Smooth muscle cell (in vitro differentiated cells): ENCODE results near the gene MTMR4. TPM values are rescaled to one million over a fixed set of nuclear protein-coding genes. Genes with fewer than 3 reads are reported as not detected.

ENCODE experiments used
- DNase-seq: peaks from one replicate; lab custom pipeline; 2025; ENCODE audit not compliant: unreplicated experiment; lab: John Stamatoyannopoulos, UW
- H2AFZ ChIP-seq: fragments of 200-600 bp; sonication (generic); 2 replicates; pipeline ENCODE4 v1.6.0; 2016; ENCODE audit warnings: antibody characterized with exemption, low read depth, mild to moderate bottlenecking
- H3F3A ChIP-seq: fragments of 200-600 bp; sonication (generic); 2 replicates; pipeline ENCODE4 v1.6.0; 2017; ENCODE audit warnings: antibody characterized with exemption, low read depth
- H3K27ac ChIP-seq: fragments of 200-600 bp; sonication (generic); 2 replicates; pipeline ENCODE4 v1.5.1; 2016; ENCODE audit warnings: low read depth, mild to moderate bottlenecking
- H3K27me3 ChIP-seq: fragments of 200-600 bp; sonication (generic); 2 replicates; pipeline ENCODE4 v1.6.1; 2016; ENCODE audit warnings: low read depth, mild to moderate bottlenecking
- H3K36me3 ChIP-seq: fragments of 200-600 bp; sonication (generic); 2 replicates; pipeline ENCODE4 v1.5.1; 2016; ENCODE audit warnings: low read depth
- H3K4me1 ChIP-seq: fragments of 200-600 bp; sonication (generic); 2 replicates; pipeline ENCODE4 v1.5.1; 2016; ENCODE audit warnings: low read depth
- H3K4me2 ChIP-seq: fragments of 200-600 bp; sonication (generic); 2 replicates; pipeline ENCODE4 v1.6.0; 2016; ENCODE audit warnings: mild to moderate bottlenecking
- H3K4me3 ChIP-seq: fragments of 200-600 bp; sonication (generic); 2 replicates; pipeline ENCODE4 v1.5.1; 2016; ENCODE audit warnings: mild to moderate bottlenecking
- H3K79me2 ChIP-seq: fragments of 200-600 bp; sonication (generic); 2 replicates; pipeline ENCODE4 v1.6.0; 2016; ENCODE audit warnings: low read depth, mild to moderate bottlenecking
- H3K9ac ChIP-seq: fragments of 200-600 bp; sonication (generic); 2 replicates; pipeline ENCODE4 v1.6.0; 2016; ENCODE audit warnings: low read depth
- H3K9me3 ChIP-seq: fragments of 200-600 bp; sonication (generic); replicated peaks from 2 replicates; pipeline ENCODE4 v1.5.1; 2016; ENCODE audit warnings: low read depth
- H4K20me1 ChIP-seq: fragments of 200-600 bp; sonication (generic); 2 replicates; pipeline ENCODE4 v1.6.0; 2016; ENCODE audit warnings: low read depth
- WGBS: methylation state at CpG from one replicate; pipeline ENCODE4 v1.1.7; 2016; ENCODE audit warnings: low lambda C conversion rate; 5-methylcytosine and 5-hydroxymethylcytosine counted together
- polyA plus RNA-seq: library from polyadenylated mRNA; unstranded; fragments of >200 nt; fragmentation: Nextera tagmentation; extraction: Ambion mirVana; gene quantifications from 2 replicates; pipeline ENCODE4 v1.2.1, GENCODE V29; 2016
- total RNA-seq: library from RNA; depleted of rRNA; stranded (reverse); fragments of >200 nt; gene quantifications from 2 replicates; pipeline ENCODE4 v1.2.3, GENCODE V29; 2014
- TF ChIP-seq, protein P1 (sequence below): fragments of 200-600 bp; sonication (generic); IDR thresholded peaks from 2 replicates; pipeline ENCODE4 v1.5.1; 2017; ENCODE audit warnings: borderline replicate concordance, mild to moderate bottlenecking, antibody characterized with exemption; ENCODE audit not compliant: insufficient read depth, poor library complexity, severe bottlenecking

The MTMR4 gene
- total and polyA plus RNA-seq, 2 experiments from 2014 or later: 15.8 to 25.4 TPM

DNA sequence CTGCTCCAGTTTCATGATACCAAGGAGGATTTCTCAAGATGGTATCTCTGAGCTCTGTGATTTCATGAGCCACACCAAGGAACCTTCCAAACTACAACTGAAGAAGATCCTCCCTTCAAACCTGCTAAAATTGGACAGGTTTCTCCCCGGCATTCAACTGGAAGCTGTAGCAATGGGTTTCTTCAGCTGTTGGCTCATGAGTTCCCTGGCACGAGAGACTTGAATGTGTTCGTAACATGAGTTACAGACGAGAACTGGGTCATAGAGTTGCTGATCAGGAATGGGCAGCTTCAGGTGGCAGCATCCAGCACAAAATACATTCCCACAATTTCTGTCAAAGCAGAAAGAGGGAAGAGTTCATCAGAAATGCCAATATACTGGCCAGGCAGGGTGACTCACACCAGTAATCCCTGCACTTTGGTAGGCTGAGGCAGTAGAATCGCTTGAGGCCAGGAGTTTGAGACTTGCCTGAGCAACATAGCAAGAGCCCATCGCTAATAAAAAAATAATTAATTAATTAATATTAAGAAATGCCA is 22.9 kb downstream of the MTMR4 start:
- DNase-seq: no peak
- Histone ChIP-seq H2AFZ (no peak overlapping the region), H3K27ac (no peak overlapping the region), H3K27me3 (no peaks in the 10 kb centered on the region), H3K9ac (no peak overlapping the region), H4K20me1 (no peaks in the 10 kb centered on the region), H3K9me3 (no peaks in the 10 kb centered on the region), H3K4me1 (no peaks in the 10 kb centered on the region), H3F3A (no peaks in the 10 kb centered on the region), H3K4me2 (no peak overlapping the region), H3K36me3 (peaks cover 19% of the 10 kb centered on the region), H3K4me3 (no peak overlapping the region), H3K79me2 (no peaks in the 10 kb centered on the region)
- WGBS: 93% methylated on average over 6 of the region's 6 CpGs
- TF ChIP-seq, protein P1, sequence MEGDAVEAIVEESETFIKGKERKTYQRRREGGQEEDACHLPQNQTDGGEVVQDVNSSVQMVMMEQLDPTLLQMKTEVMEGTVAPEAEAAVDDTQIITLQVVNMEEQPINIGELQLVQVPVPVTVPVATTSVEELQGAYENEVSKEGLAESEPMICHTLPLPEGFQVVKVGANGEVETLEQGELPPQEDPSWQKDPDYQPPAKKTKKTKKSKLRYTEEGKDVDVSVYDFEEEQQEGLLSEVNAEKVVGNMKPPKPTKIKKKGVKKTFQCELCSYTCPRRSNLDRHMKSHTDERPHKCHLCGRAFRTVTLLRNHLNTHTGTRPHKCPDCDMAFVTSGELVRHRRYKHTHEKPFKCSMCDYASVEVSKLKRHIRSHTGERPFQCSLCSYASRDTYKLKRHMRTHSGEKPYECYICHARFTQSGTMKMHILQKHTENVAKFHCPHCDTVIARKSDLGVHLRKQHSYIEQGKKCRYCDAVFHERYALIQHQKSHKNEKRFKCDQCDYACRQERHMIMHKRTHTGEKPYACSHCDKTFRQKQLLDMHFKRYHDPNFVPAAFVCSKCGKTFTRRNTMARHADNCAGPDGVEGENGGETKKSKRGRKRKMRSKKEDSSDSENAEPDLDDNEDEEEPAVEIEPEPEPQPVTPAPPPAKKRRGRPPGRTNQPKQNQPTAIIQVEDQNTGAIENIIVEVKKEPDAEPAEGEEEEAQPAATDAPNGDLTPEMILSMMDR: no peak

DNA sequence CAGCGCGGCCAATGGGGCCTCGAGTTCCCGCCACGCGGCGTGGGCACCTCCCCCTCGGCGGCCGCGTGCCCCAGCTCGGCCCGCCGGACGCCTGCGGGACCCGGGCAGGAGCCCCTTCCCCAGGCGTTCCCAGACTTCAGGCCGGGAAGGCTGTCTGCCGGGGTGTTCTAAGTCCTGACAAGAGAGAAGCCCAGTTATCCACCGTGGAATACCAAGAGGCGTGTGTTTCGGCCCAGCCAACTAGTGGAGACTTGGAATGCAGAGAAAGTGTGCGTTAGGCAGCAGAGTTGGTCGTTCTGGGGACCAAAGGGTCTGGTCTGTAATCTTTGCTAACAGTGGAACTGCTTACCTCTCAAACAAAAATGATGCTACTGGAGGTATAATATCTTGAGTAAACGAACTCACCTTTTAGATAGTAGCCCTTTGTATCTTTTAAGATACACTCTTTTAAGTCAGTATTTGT is 26.0 kb downstream of the MTMR4 start:
- H3K27ac ChIP-seq: no peak overlapping the region
- H2AFZ ChIP-seq: no peak overlapping the region
- no peaks in the 10 kb centered on the region for H3K9me3 ChIP-seq
- H3K79me2 ChIP-seq: no peaks in the 10 kb centered on the region
- H3K4me1 ChIP-seq: no peaks in the 10 kb centered on the region
- no peak overlapping the region for H3K9ac ChIP-seq
- H4K20me1 ChIP-seq: no peaks in the 10 kb centered on the region
- no peaks in the 10 kb centered on the region for H3F3A ChIP-seq
- H3K4me2 ChIP-seq: no peak overlapping the region
- no peak for DNase-seq
- H3K27me3 ChIP-seq: no peaks in the 10 kb centered on the region
- no peak overlapping the region for H3K4me3 ChIP-seq
- TF ChIP-seq, protein P1: no peak
- 97% methylated on average over 26 of the region's 26 CpGs for WGBS
- peaks cover 14% of the 10 kb centered on the region for H3K36me3 ChIP-seq

DNA sequence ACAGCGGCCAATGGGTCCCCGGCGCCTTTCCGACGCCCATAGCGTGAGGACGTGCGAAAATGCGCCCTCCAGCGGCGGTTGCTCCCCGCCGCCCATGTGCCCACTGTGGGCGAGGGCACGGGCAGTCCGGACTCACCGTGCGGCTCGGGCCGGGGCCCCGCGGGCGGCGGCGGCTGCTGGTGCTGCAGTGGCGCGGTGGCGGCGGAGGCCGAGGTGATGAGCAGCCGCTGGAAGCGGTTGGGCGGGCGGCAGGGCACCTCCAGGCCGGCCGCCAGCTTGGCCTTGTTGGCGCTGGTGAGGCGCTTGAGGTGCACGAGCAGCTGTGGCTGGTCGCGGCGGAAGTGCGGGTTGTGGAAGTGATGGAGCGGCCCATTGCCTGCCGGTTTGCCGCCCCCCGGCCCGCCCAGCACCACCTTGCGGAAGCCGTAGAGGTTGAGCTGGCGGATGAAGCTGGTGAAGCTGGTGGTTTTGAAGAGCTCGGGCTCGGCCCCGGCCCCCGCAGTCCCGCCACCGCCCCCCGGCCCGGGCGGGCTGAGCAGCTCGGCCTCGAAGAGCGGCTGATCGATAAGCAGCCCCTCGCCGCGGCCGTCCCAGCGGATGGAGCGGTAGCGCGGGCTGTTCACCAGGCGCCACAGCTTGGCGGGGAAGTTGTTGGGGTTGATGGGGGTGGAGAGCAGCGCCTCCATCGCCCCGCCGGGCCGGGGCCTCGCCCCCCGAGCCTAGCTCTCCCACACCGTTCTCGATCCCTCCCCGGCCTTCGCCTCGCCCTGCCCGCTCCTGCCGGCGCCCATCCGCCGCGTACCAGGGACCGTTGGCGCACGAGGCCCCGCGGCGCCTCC is 26.6 kb downstream of the MTMR4 start, which contains the start of gene HSF5:
TSS of gene HSF5 (minus strand) at position 820 of the 839 bp plus-strand sequence. CDS start at position 686, 134 bp downstream.
- no peak within 1 kb of the TSS for H2AFZ ChIP-seq
- TF ChIP-seq, protein P1: no peak
- no peak within 1 kb of the TSS for H3K27ac ChIP-seq

More for the DNA sequence above, 26.6 kb downstream of the MTMR4 start, which contains the start of gene HSF5:
- H3K79me2 ChIP-seq: no peaks in the 10 kb centered on the region
- H3K4me3 ChIP-seq: no peak within 1 kb of the TSS
- no peaks in the 10 kb centered on the region for H3F3A ChIP-seq
- no peaks in the 10 kb centered on the region for H3K9me3 ChIP-seq
- H3K36me3 ChIP-seq: peaks cover 14% of the 10 kb centered on the region
- no peaks in the 10 kb centered on the region for H3K4me1 ChIP-seq
- H3K4me2 ChIP-seq: no peak within 1 kb of the TSS
- H4K20me1 ChIP-seq: no peaks in the 10 kb centered on the region
- no peak within 1 kb of the TSS for H3K9ac ChIP-seq
- no peaks in the 10 kb centered on the region for H3K27me3 ChIP-seq
- no peak for DNase-seq
- 53% methylated on average over 53 of the region's 98 CpGs for WGBS
